Mammary epithelial cell (primary cell): ENCODE data around the gene CERCAM.

ENCODE experiments used
- CTCF ChIP-seq, 2 donors: IDR thresholded peaks in 1 of 2; conservative IDR thresholded peaks in 1 of 2; 2 replicates each; pipeline ENCODE4 v1.5.1; 2011 to 2012; ENCODE audit warnings: inconsistent platforms in 2 of 2, low read length in 2 of 2, mild to moderate bottlenecking in 2 of 2, control low read depth in 1 of 2, low read depth in 1 of 2; ENCODE audit not compliant: insufficient read depth in 1 of 2; ENCODE audit errors: extremely low read depth in 1 of 2
- EZH2 ChIP-seq: IDR thresholded peaks from 2 replicates; pipeline ENCODE4 v1.6.1; 2012; ENCODE audit warnings: low read length, inconsistent platforms, borderline replicate concordance

- TF ChIP-seq CTCF (conservative IDR thresholded peaks at IDR 0.05 in 1 of 2, IDR thresholded peaks at IDR 0.05 in 1 of 2; ENCODE audit: extremely low read depth in 1 of 2, insufficient read depth in 1 of 2, low read depth in 1 of 2, low read length in 2 of 2) (no peak), EZH2 (no peak)
Measured at GRCh38 chr9:128484686-128485413, 64.2 kb downstream of the CERCAM start.
